ENCODE data around the gene SPDL1.

SPDL1 gene

DNA sequence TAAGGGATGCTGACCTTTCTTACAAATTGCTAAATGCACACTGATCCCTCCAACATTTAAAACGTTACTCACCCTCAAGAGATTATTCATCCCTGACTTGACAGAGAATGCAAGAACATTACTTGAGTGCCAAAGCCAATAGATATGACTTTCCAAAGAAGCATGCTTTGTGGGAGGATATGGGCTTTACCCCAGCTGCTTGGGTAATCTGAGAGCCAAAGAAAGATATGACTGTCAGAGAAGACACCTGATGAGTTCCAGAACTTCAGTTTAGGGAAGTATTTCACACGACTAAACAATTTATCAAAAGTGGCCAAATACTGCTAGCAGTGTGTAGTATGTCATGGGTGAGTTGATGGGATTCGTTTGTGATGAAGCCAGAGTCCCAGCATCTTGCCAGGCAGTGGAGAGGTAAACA is 7.4 kb upstream of the SPDL1 start:
- no peak for TF ChIP-seq TAF1 (IDR thresholded peaks at IDR 0.05; ENCODE audit: borderline replicate concordance, insufficient read depth, low read length)
- no peak for TF ChIP-seq REST (IDR thresholded peaks at IDR 0.05; ENCODE audit: insufficient read depth in 1 of 2, low read depth in 2 of 2, low read length in 2 of 2)
- no peak for TF ChIP-seq FOXP2 (optimal IDR thresholded peaks at IDR 0.05; ENCODE audit: borderline replicate concordance, extremely low read depth, extremely low read length, insufficient read depth)
- no peak for TF ChIP-seq POLR2AphosphoS5 (IDR thresholded peaks at IDR 0.05; ENCODE audit: low read depth, low read length)
- TF ChIP-seq SIN3A (IDR thresholded peaks at IDR 0.05; ENCODE audit: borderline replicate concordance, insufficient read depth, low read length) = no peak

- TF ChIP-seq SIN3A (IDR thresholded peaks at IDR 0.05; ENCODE audit: borderline replicate concordance, insufficient read depth, low read length) = no peak
- no peak for TF ChIP-seq REST (IDR thresholded peaks at IDR 0.05; ENCODE audit: insufficient read depth in 1 of 2, low read depth in 2 of 2, low read length in 2 of 2)
- no peak for TF ChIP-seq POLR2AphosphoS5 (IDR thresholded peaks at IDR 0.05; ENCODE audit: low read depth, low read length)
- TF ChIP-seq TAF1 (IDR thresholded peaks at IDR 0.05; ENCODE audit: borderline replicate concordance, insufficient read depth, low read length) = no peak
- no peak for TF ChIP-seq FOXP2 (optimal IDR thresholded peaks at IDR 0.05; ENCODE audit: borderline replicate concordance, extremely low read depth, extremely low read length, insufficient read depth)
Measured at GRCh38 chr5:169577951-169578350, 5.6 kb upstream of the SPDL1 start.

GRCh38 chr5:169580964-169581363 is 2.6 kb upstream of the SPDL1 start:
- TF ChIP-seq TAF1 (IDR thresholded peaks at IDR 0.05; ENCODE audit: borderline replicate concordance, insufficient read depth, low read length) (no peak), POLR2AphosphoS5 (IDR thresholded peaks at IDR 0.05; ENCODE audit: low read depth, low read length) (no peak), REST (IDR thresholded peaks at IDR 0.05; ENCODE audit: insufficient read depth in 1 of 2, low read depth in 2 of 2, low read length in 2 of 2) (no peak), FOXP2 (optimal IDR thresholded peaks at IDR 0.05; ENCODE audit: borderline replicate concordance, extremely low read depth, extremely low read length, insufficient read depth) (no peak), SIN3A (IDR thresholded peaks at IDR 0.05; ENCODE audit: borderline replicate concordance, insufficient read depth, low read length) (no peak)

- TF ChIP-seq TAF1 (IDR thresholded peaks at IDR 0.05; ENCODE audit: borderline replicate concordance, insufficient read depth, low read length) (no peak), FOXP2 (optimal IDR thresholded peaks at IDR 0.05; ENCODE audit: borderline replicate concordance, extremely low read depth, extremely low read length, insufficient read depth) (no peak), REST (IDR thresholded peaks at IDR 0.05; ENCODE audit: insufficient read depth in 1 of 2, low read depth in 2 of 2, low read length in 2 of 2) (no peak), SIN3A (IDR thresholded peaks at IDR 0.05; ENCODE audit: borderline replicate concordance, insufficient read depth, low read length) (no peak), POLR2AphosphoS5 (IDR thresholded peaks at IDR 0.05; ENCODE audit: low read depth, low read length) (no peak)
Measured at GRCh38 chr5:169581580-169582227, 1.9 kb upstream of the SPDL1 start.
